K562 (cell line): ENCODE measurements around the gene GIT2.

Experiments used
- CTCF ChIP-seq, 3 experiments: IDR thresholded peaks in 2 of 3; conservative IDR thresholded peaks in 1 of 3; 2 replicates each; pipeline ENCODE4 v1.5.1; 2011 to 2012; ENCODE audit warnings: low read length in 3 of 3, mild to moderate bottlenecking in 3 of 3, control low read depth in 2 of 3, improper control_type of control experiment in 1 of 3, inconsistent platforms in 1 of 3, low read depth in 1 of 3, mixed read lengths in 1 of 3, moderate library complexity in 1 of 3; ENCODE audit not compliant: insufficient read depth in 2 of 3
- ILF3 ChIP-seq: fragments of 450-650 bp; IDR thresholded peaks from 2 replicates; pipeline ENCODE4 v1.6.1; 2018; ENCODE audit warnings: antibody characterized with exemption, mild to moderate bottlenecking, moderate library complexity, borderline replicate concordance
- MAFK ChIP-seq: IDR thresholded peaks from 2 replicates; pipeline ENCODE4 v1.6.1; 2011; ENCODE audit warnings: low read length, improper control_type of control experiment
- MTA1 ChIP-seq: fragments of 450-650 bp; IDR thresholded peaks from 2 replicates; pipeline ENCODE4 v1.6.1; 2017; ENCODE audit warnings: borderline replicate concordance
- POLR2AphosphoS5 ChIP-seq: IDR thresholded peaks from 2 replicates; pipeline ENCODE4 v1.6.1; 2011; ENCODE audit warnings: mild to moderate bottlenecking, low read depth, low read length, moderate library complexity; ENCODE audit not compliant: control insufficient read depth, insufficient read depth

GRCh38 chr12:110012137-110012536 is 16.0 kb upstream of the GIT2 start:
- TF ChIP-seq CTCF (IDR thresholded peaks at IDR 0.05 in 2 of 3, conservative IDR thresholded peaks at IDR 0.05 in 1 of 3; ENCODE audit: insufficient read depth in 2 of 3, low read depth in 1 of 3, low read length in 3 of 3): no peak
- TF ChIP-seq POLR2AphosphoS5: no peak
- no peak for TF ChIP-seq ILF3
- no peak for TF ChIP-seq MTA1
- TF ChIP-seq MAFK: no peak
